Stomach (tissue), 9 donors: ENCODE measurements around the gene COL25A1. TPM values are rescaled to one million over a fixed set of nuclear protein-coding genes. Genes with fewer than 3 reads are reported as not detected.

Source experiments
- DNase-seq, 2 donors: peaks; one replicate each; pipeline versions ENCODE4 v3.0.0 to v3.0.0-alpha.2; 2013 to 2019
- H3K27ac ChIP-seq, 5 donors: fragments of 200-600 bp in 4 of 5; sonication (generic) in 4 of 5; one replicate each; pipeline ENCODE4 v1.5.1; 2013 to 2019; ENCODE audit warnings: mild to moderate bottlenecking in 1 of 5, moderate library complexity in 1 of 5
- H3K27me3 ChIP-seq, 3 donors: fragments of 200-600 bp; sonication (generic); one replicate each; pipeline ENCODE4 v1.5.1; 2017 to 2019; ENCODE audit warnings: mixed run types in 1 of 3
- H3K36me3 ChIP-seq, 4 donors: fragments of 200-600 bp; sonication (generic); 1 replicate in 3 of 4; 2 replicates in 1 of 4; pipeline ENCODE4 v1.5.1; 2016 to 2019
- H3K4me1 ChIP-seq, 4 donors: fragments of 200-600 bp; sonication (generic); one replicate each; pipeline ENCODE4 v1.5.1; 2016 to 2019
- H3K4me3 ChIP-seq, 4 donors: fragments of 200-600 bp; sonication (generic) in 3 of 4; one replicate each; pipeline ENCODE4 v1.5.1; 2016 to 2019; ENCODE audit warnings: mild to moderate bottlenecking in 1 of 4
- H3K9me3 ChIP-seq, 4 donors: fragments of 200-600 bp; sonication (generic); one replicate each; pipeline ENCODE4 v1.5.1; 2016 to 2019
- EP300 ChIP-seq: sonication (generic); formaldehyde crosslinking; IDR thresholded peaks from one replicate; pipeline ENCODE4 v1.6.1; 2017; ENCODE audit warnings: antibody characterized with exemption
- POLR2A ChIP-seq, 4 donors: fragments of 450-650 bp; IDR thresholded peaks; one replicate each; pipeline ENCODE4 v1.6.1; 2016; ENCODE audit warnings: antibody characterized with exemption in 4 of 4, control low read depth in 2 of 4, mild to moderate bottlenecking in 1 of 4, moderate library complexity in 1 of 4
- POLR2AphosphoS5 ChIP-seq, 3 donors: sonication (generic); formaldehyde crosslinking; IDR thresholded peaks; one replicate each; pipeline ENCODE4 v1.6.1; 2016; ENCODE audit warnings: antibody characterized with exemption in 3 of 3
- WGBS, 5 donors: extraction: QIAGEN DNeasy Blood & Tissue Kit in 3 of 5; methylation state at CpG; one replicate each; pipeline versions ENCODE4 v1.1.5 to v1.1.7; 2013 to 2018; 5-methylcytosine and 5-hydroxymethylcytosine counted together
- intact Hi-C: fragments of 100-400 bp; cut with DNase I; formaldehyde crosslinking; loops from one replicate; pipeline ENCODE4 v1.15.1; 2023; ENCODE audit warnings: low total_unique reads
- polyA plus RNA-seq, 3 donors: library from polyadenylated mRNA; stranded (reverse); fragments of 200-250 nt; gene quantifications; one replicate each; pipeline ENCODE4 v1.2.3, GENCODE V29; 2013
- total RNA-seq, 5 donors: library from RNA; depleted of rRNA; stranded (reverse); fragments of >200 nt; gene quantifications; one replicate each; pipeline versions ENCODE4 v1.1.0 to v1.2.3, GENCODE V29; 2014 to 2016
- TF ChIP-seq, protein P1 (sequence below), 7 experiments: fragments of 450-650 bp in 4 of 7; fragments of 200-600 bp in 3 of 7; sonication (generic) in 3 of 7; IDR thresholded peaks; one replicate each; pipeline ENCODE4 v1.5.1; 2016 to 2019; ENCODE audit warnings: antibody characterized with exemption in 7 of 7, control low read depth in 2 of 7, mild to moderate bottlenecking in 1 of 7
- donor health status: healthy with polysubstance abuse.
- donor health status: Bipolar disorder and iron deficiency.
- donor health status: healthy.

COL25A1 gene
- total and polyA plus RNA-seq, 8 donors = 0.10 to 4.1 (median 1.5) TPM; not detected in 5

DNA sequence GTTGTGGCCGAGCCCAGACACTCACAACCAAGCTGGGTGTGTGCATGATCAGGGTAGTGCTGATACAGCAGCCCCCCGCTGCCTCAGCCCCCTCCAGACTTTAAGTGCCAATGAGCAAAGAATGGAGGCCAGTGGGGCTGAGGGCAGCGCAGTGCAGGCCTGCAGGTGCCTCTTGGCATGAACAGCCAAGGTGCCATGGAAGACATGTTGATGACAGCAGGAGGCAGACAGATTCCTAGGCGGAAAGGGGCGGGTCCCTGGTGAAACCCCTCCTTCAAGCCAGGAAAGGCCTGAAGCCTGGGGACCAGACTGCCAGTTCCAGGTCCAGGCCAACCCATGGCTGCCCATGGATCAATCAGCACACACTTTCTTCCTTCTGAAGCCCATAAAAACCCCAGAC, 286.3 kb downstream of the COL25A1 start:
- Histone ChIP-seq H3K27ac (no peak overlapping the region), H3K27me3 (no peaks in the 10 kb centered on the region), H3K9me3 (peaks cover 0 to 15% (median 10%) of the 10 kb centered on the region in 4 donors), H3K36me3 (no peaks in the 10 kb centered on the region), H3K4me3 (no peak overlapping the region), H3K4me1 (no peaks in the 10 kb centered on the region)
- TF ChIP-seq POLR2AphosphoS5 (IDR thresholded peaks at IDR 0.05) (no peak), POLR2A (IDR thresholded peaks at IDR 0.05) (no peak), EP300 (no peak)
- TF ChIP-seq, protein P1, sequence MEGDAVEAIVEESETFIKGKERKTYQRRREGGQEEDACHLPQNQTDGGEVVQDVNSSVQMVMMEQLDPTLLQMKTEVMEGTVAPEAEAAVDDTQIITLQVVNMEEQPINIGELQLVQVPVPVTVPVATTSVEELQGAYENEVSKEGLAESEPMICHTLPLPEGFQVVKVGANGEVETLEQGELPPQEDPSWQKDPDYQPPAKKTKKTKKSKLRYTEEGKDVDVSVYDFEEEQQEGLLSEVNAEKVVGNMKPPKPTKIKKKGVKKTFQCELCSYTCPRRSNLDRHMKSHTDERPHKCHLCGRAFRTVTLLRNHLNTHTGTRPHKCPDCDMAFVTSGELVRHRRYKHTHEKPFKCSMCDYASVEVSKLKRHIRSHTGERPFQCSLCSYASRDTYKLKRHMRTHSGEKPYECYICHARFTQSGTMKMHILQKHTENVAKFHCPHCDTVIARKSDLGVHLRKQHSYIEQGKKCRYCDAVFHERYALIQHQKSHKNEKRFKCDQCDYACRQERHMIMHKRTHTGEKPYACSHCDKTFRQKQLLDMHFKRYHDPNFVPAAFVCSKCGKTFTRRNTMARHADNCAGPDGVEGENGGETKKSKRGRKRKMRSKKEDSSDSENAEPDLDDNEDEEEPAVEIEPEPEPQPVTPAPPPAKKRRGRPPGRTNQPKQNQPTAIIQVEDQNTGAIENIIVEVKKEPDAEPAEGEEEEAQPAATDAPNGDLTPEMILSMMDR (IDR thresholded peaks at IDR 0.05) = no peak
- no peak for DNase-seq
- intact Hi-C loops = no loop called here
- WGBS, 5 donors = 74 to 86% (median 80%) methylated on average over 4 to 5 of the region's 5 CpGs

DNA sequence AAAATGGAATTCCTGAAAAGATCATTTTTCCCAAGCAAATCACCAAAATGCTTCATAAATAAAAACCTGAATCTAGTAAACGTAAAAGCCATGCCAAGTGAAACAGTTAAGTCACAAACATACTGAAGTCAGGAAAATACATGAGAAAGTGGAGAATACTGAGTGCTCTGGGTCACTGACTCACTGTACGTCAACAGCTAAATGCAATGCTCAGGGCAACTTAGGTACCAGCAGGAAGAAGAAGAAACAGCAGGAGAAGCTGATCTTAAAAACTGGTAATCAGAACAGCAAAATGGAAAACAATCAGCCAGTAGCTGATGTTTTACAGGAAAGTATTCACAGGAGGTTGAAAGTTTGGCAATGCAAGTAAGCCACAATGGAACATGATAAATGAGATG, 287.0 kb downstream of the COL25A1 start:
- Histone ChIP-seq H3K36me3 (no peaks in the 10 kb centered on the region), H3K4me3 (no peak overlapping the region), H3K9me3 (peaks cover 0 to 10% (median 5%) of the 10 kb centered on the region in 4 donors), H3K27me3 (no peaks in the 10 kb centered on the region), H3K4me1 (no peaks in the 10 kb centered on the region), H3K27ac (no peak overlapping the region)
- DNase-seq = no peak
- intact Hi-C loops = no loop called here
- TF ChIP-seq POLR2A (IDR thresholded peaks at IDR 0.05) (no peak), EP300 (no peak), POLR2AphosphoS5 (IDR thresholded peaks at IDR 0.05) (no peak)
- TF ChIP-seq, protein P1 (IDR thresholded peaks at IDR 0.05) = no peak
- 42 to 58% (median 47%) methylated on average over 2 of the region's 2 CpGs for WGBS, 5 donors

DNA sequence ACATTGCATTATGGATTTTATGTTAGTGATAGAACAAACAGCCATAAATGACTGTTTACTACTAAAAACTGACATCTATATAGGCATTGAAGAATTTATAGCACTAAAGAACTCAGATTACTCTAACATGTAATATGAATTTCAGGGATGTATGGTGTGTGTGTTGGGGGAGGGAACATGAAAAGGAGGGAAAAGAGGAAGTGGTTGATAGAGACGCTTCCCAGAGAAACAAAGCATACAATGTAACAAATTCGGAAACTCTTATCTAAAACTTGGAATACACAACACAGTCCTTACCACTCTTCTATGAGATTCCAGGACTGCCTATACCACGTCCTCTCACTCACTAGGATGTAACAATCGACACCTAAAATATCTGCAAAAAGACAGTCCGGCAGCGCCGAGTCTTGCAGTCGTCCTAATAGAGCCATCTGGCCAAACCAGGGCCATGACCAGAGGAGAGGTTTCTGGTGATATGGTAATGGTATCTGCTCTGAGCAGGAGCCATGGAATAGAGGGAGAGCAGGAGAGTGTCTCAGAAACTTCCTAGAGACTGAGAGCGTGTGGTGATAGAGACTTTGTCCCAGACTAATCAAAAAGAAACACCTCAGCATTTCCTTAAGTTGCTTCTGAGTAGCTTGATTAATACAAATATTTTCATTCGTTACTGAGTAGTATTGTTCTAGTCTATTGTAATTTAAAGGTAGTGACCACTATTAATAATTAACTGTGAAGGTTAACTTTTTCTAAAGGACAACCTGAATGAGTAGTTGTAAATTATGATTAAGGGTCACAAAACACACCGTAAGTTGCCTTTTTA, 287.7 kb downstream of the COL25A1 start:
- 73 to 82% (median 78%) methylated on average over 11 of the region's 11 CpGs for WGBS, 5 donors
- Histone ChIP-seq H3K27me3 (no peaks in the 10 kb centered on the region), H3K36me3 (no peaks in the 10 kb centered on the region), H3K4me3 (no peak overlapping the region), H3K4me1 (no peaks in the 10 kb centered on the region), H3K27ac (no peak overlapping the region), H3K9me3 (peaks cover 0 to 10% (median 5%) of the 10 kb centered on the region in 4 donors)
- TF ChIP-seq, protein P1 (IDR thresholded peaks at IDR 0.05) = no peak
- TF ChIP-seq POLR2A (IDR thresholded peaks at IDR 0.05) (no peak), EP300 (no peak), POLR2AphosphoS5 (IDR thresholded peaks at IDR 0.05) (no peak)
- intact Hi-C loops = no loop called here
- DNase-seq = no peak

DNA sequence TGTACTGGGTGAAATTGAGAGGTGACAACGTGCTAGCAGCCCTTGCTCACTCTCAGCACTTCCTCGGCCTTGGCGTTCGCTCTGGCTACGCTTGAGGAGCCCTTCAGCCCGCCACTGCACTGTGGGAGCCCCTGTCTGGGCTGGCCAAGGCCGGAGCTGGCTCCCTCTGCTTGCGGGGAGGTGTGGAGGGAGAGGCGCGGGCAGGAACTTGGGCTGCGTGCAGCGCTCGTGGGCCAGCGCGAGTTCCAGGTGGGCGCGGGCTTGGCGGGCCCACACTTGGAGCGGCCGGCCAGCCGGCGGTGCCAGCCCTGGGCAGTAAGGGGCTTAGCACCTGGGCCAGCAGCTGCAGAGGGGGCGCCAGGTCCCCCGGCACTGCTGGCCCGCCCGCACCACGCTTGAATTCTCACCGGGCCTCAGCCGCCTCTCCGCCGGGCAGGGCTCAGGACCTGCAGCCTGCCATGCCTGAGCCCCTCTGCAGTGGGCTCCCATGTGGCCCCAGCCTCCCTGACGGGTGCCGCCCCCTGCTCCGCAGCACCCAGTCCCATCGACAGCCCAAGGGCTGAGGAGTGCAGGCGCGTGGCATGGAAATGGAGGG, 290.1 kb downstream of the COL25A1 start:
- 87 to 95% (median 94%) methylated on average over 20 to 37 of the region's 37 CpGs for WGBS, 5 donors

More for the DNA sequence above, 290.1 kb downstream of the COL25A1 start:
- Histone ChIP-seq H3K36me3 (no peaks in the 10 kb centered on the region), H3K4me3 (no peak overlapping the region), H3K27ac (no peak overlapping the region), H3K9me3 (peaks cover 0 to 10% (median 5%) of the 10 kb centered on the region in 4 donors), H3K4me1 (no peaks in the 10 kb centered on the region), H3K27me3 (no peaks in the 10 kb centered on the region)
- intact Hi-C loops = no loop called here
- DNase-seq = no peak
- TF ChIP-seq EP300 (no peak), POLR2A (IDR thresholded peaks at IDR 0.05) (no peak), POLR2AphosphoS5 (IDR thresholded peaks at IDR 0.05) (no peak)
- TF ChIP-seq, protein P1 (IDR thresholded peaks at IDR 0.05) = no peak
